Sigmoid colon (tissue), 7 donors: ENCODE results near the gene IGSF5. TPM values are rescaled to one million over a fixed set of nuclear protein-coding genes. Genes with fewer than 3 reads are reported as not detected.

Experiments
- DNase-seq: peaks from one replicate; pipeline ENCODE4 v3.0.0-alpha.2; 2019
- H3K27ac ChIP-seq, 4 donors: fragments of 200-600 bp; sonication (generic); one replicate each; pipeline ENCODE4 v1.5.1; 2016 to 2019; ENCODE audit warnings: mild to moderate bottlenecking in 1 of 4
- H3K27me3 ChIP-seq, 3 donors: fragments of 200-600 bp; sonication (generic); one replicate each; pipeline ENCODE4 v1.5.1; 2019; ENCODE audit warnings: mild to moderate bottlenecking in 1 of 3
- H3K36me3 ChIP-seq, 4 donors: fragments of 200-600 bp; sonication (generic); one replicate each; pipeline ENCODE4 v1.5.1; 2016 to 2019
- H3K4me1 ChIP-seq, 4 donors: fragments of 200-600 bp; sonication (generic); one replicate each; pipeline ENCODE4 v1.5.1; 2017 to 2019
- H3K4me3 ChIP-seq, 4 donors: fragments of 200-600 bp; sonication (generic); one replicate each; pipeline ENCODE4 v1.5.1; 2017 to 2019; ENCODE audit warnings: mild to moderate bottlenecking in 2 of 4, moderate library complexity in 1 of 4
- H3K9me3 ChIP-seq, 4 donors: fragments of 200-600 bp in 3 of 4; sonication (generic) in 3 of 4; one replicate each; pipeline versions ENCODE4 v1.5.1 to v1.6.1; 2013 to 2019
- CTCF ChIP-seq, 4 experiments: fragments of 450-650 bp in 3 of 4; fragments of 200-600 bp in 1 of 4; IDR thresholded peaks; one replicate each; pipeline ENCODE4 v1.5.1; 2016 to 2019; ENCODE audit warnings: antibody characterized with exemption in 4 of 4, mild to moderate bottlenecking in 3 of 4, moderate library complexity in 2 of 4
- EP300 ChIP-seq, 4 donors: sonication (generic); formaldehyde crosslinking; IDR thresholded peaks; one replicate each; pipeline ENCODE4 v1.6.1; 2017; ENCODE audit warnings: antibody characterized with exemption in 4 of 4
- POLR2A ChIP-seq, 2 donors: fragments of 450-650 bp; IDR thresholded peaks; one replicate each; pipeline ENCODE4 v1.6.1; 2016; ENCODE audit warnings: antibody characterized with exemption in 2 of 2, mild to moderate bottlenecking in 2 of 2, moderate library complexity in 2 of 2
- POLR2AphosphoS5 ChIP-seq, 4 donors: sonication (generic); formaldehyde crosslinking; IDR thresholded peaks; one replicate each; pipeline ENCODE4 v1.6.1; 2017; ENCODE audit warnings: antibody characterized with exemption in 4 of 4
- WGBS, 2 donors: extraction: QIAGEN DNeasy Blood & Tissue Kit; methylation state at CpG; one replicate each; pipeline ENCODE4 v1.1.7; 2013; 5-methylcytosine and 5-hydroxymethylcytosine counted together
- intact Hi-C: fragments of 100-400 bp; cut with DNase I; formaldehyde crosslinking; loops from one replicate; pipeline ENCODE4 v1.15.1; 2023
- polyA plus RNA-seq, 3 donors: library from polyadenylated mRNA; stranded (reverse); fragments of 200-250 nt; gene quantifications; one replicate each; pipeline ENCODE4 v1.2.3, GENCODE V29; 2013
- total RNA-seq, 4 donors: library from RNA; depleted of rRNA; stranded (reverse); fragments of >200 nt; gene quantifications; one replicate each; pipeline ENCODE4 v1.1.0, GENCODE V29; 2016
- donor health status: healthy with polysubstance abuse.
- donor health status: Bipolar disorder and iron deficiency.
- donor health status: healthy.

Gene IGSF5
- total and polyA plus RNA-seq, 7 donors, result 0.09 to 0.36 (median 0.27) TPM; not detected in 4

- TF ChIP-seq CTCF (IDR thresholded peaks at IDR 0.05) (no peak), EP300 (IDR thresholded peaks at IDR 0.05) (no peak), POLR2AphosphoS5 (IDR thresholded peaks at IDR 0.05) (no peak), POLR2A (IDR thresholded peaks at IDR 0.05) (no peak)
- Histone ChIP-seq H3K36me3 (no peaks in the 10 kb centered on the region), H3K9me3 (no peaks in the 10 kb centered on the region), H3K4me3 (no peak overlapping the region), H3K27ac (no peak overlapping the region), H3K4me1 (no peaks in the 10 kb centered on the region), H3K27me3 (no peaks in the 10 kb centered on the region)
- no peak for DNase-seq
- intact Hi-C loops, result no loop called here
- WGBS, 2 donors, result 90 to 93% methylated on average over 3 of the region's 3 CpGs
Measured at GRCh38 chr21:39822042-39822441, 77.1 kb downstream of the IGSF5 start.

GRCh38 chr21:39825250-39825649, 80.3 kb downstream of the IGSF5 start:
- no peaks in the 10 kb centered on the region for H3K4me1 ChIP-seq
- H3K4me3 ChIP-seq, result no peak overlapping the region
- TF ChIP-seq EP300 (IDR thresholded peaks at IDR 0.05) (no peak), CTCF (IDR thresholded peaks at IDR 0.05) (no peak), POLR2AphosphoS5 (IDR thresholded peaks at IDR 0.05) (no peak), POLR2A (IDR thresholded peaks at IDR 0.05) (no peak)
- no peak for DNase-seq
- intact Hi-C loops, result no loop called here
- 57 to 80% methylated on average over 1 of the region's 1 CpG for whole genome bisulfite sequencing, 2 donors
- no peak overlapping the region for H3K27ac ChIP-seq
- no peaks in the 10 kb centered on the region for H3K27me3 ChIP-seq
- no peaks in the 10 kb centered on the region for H3K9me3 ChIP-seq
- no peaks in the 10 kb centered on the region for H3K36me3 ChIP-seq

GRCh38 chr21:39834543-39834942, 89.6 kb downstream of the IGSF5 start:
- DNase-seq, result no peak
- Histone ChIP-seq H3K4me1 (no peaks in the 10 kb centered on the region), H3K27me3 (no peaks in the 10 kb centered on the region), H3K9me3 (no peaks in the 10 kb centered on the region), H3K4me3 (no peak overlapping the region), H3K36me3 (no peaks in the 10 kb centered on the region), H3K27ac (no peak overlapping the region)
- intact Hi-C loops, result no loop called here
- TF ChIP-seq POLR2AphosphoS5 (IDR thresholded peaks at IDR 0.05) (no peak), EP300 (IDR thresholded peaks at IDR 0.05) (no peak), CTCF (IDR thresholded peaks at IDR 0.05) (no peak), POLR2A (IDR thresholded peaks at IDR 0.05) (no peak)
- 60 to 71% methylated on average over 4 of the region's 4 CpGs for WGBS, 2 donors

GRCh38 chr21:39837861-39838359, 92.9 kb downstream of the IGSF5 start:
- Histone ChIP-seq H3K4me3 (no peak overlapping the region), H3K27ac (no peak overlapping the region), H3K4me1 (peaks cover 0 to 8% (median 0%) of the 10 kb centered on the region in 4 donors), H3K27me3 (no peaks in the 10 kb centered on the region), H3K9me3 (no peaks in the 10 kb centered on the region), H3K36me3 (no peaks in the 10 kb centered on the region)
- 21 to 41% methylated on average over 4 of the region's 4 CpGs for whole genome bisulfite sequencing, 2 donors
- no peak for DNase-seq
- TF ChIP-seq POLR2A (IDR thresholded peaks at IDR 0.05) (no peak), CTCF (IDR thresholded peaks at IDR 0.05) (no peak), POLR2AphosphoS5 (IDR thresholded peaks at IDR 0.05) (no peak), EP300 (IDR thresholded peaks at IDR 0.05) (no peak)
- intact Hi-C loops, result no loop called here
